Peyer's patch (tissue), 4 donors: ENCODE measurements around the gene ZBTB22.

Experiments used
- POLR2A ChIP-seq, 2 donors: fragments of 450-650 bp; IDR thresholded peaks; one replicate each; pipeline ENCODE4 v1.5.1; 2017; ENCODE audit warnings: antibody characterized with exemption in 2 of 2, mild to moderate bottlenecking in 2 of 2, moderate library complexity in 2 of 2
- TF ChIP-seq, protein P1 (sequence below), 6 experiments: fragments of 450-650 bp in 4 of 6; fragments of 200-600 bp in 2 of 6; sonication (generic) in 1 of 6; IDR thresholded peaks; one replicate each; pipeline ENCODE4 v1.5.1; 2017 to 2019; ENCODE audit warnings: antibody characterized with exemption in 6 of 6, mild to moderate bottlenecking in 3 of 6, moderate library complexity in 1 of 6

DNA sequence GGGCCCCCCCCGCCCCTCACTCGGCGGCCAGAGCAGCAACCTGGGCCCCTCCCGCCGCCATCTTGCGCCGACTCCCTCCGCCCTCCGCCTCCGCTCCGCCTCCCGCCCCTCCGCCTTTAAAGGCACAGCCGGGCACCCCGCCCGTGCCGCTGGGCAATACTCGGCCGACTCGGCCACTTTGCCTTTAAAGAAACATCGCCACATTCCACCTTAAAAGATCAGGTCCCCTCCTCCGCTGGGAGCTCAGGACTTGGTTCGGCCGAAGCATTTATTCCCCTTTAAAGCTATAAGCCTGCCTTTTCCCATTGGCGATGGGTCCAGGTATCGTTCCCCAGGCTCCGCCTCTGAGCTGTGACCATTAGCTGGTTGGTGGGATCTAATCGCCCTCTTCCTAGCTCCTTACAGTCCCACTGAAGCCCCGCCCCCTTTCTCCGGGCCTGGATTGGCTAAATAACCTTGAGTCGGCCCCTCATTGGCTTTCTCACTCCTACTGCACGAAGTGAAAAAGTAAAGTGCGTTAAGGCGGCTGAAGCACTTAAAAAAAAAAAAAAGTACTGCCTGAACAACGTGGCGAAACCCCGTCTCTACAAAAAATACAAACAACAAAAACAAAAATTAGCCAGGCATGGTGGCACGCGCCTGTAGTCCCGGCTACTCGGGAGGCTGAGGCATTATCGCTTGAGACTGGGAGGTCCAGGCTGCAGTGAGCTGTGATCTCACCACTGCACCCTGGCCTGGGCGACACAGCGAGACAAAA is at the start of gene ZBTB22:
- TF ChIP-seq POLR2A (IDR thresholded peaks at IDR 0.05): peak in 1 of 2 donors; percentile 42
- TF ChIP-seq, protein P1, sequence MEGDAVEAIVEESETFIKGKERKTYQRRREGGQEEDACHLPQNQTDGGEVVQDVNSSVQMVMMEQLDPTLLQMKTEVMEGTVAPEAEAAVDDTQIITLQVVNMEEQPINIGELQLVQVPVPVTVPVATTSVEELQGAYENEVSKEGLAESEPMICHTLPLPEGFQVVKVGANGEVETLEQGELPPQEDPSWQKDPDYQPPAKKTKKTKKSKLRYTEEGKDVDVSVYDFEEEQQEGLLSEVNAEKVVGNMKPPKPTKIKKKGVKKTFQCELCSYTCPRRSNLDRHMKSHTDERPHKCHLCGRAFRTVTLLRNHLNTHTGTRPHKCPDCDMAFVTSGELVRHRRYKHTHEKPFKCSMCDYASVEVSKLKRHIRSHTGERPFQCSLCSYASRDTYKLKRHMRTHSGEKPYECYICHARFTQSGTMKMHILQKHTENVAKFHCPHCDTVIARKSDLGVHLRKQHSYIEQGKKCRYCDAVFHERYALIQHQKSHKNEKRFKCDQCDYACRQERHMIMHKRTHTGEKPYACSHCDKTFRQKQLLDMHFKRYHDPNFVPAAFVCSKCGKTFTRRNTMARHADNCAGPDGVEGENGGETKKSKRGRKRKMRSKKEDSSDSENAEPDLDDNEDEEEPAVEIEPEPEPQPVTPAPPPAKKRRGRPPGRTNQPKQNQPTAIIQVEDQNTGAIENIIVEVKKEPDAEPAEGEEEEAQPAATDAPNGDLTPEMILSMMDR (IDR thresholded peaks at IDR 0.05): peak in 3 of 6 experiments; percentile 8 to 26 (median 15)
